Sciatic nerve (tissue), 2 donors: ENCODE results near the gene STMND1. TPM values are rescaled to one million over a fixed set of nuclear protein-coding genes. Genes with fewer than 3 reads are reported as not detected.

ENCODE experiments used
- ATAC-seq: fragments of 200-7000 bp; cut with Tn5 transposase; one replicate; pipeline ENCODE4 v1.9.1; 2020; ENCODE audit warnings: mild to moderate bottlenecking, moderate library complexity
- DNase-seq: peaks from one replicate; pipeline ENCODE4 v3.0.0-alpha.2; 2020; ENCODE audit warnings: low spot score
- intact Hi-C: fragments of 100-400 bp; cut with DNase I; formaldehyde crosslinking; loops from one replicate; pipeline ENCODE4 v1.14.2; 2022
- total RNA-seq: library from RNA; stranded (reverse); fragmentation: NEBNext Ultra II Directional; extraction: Animal tissue kit (Norgen Biotek cat#: 25700); gene quantifications from one replicate; pipeline ENCODE4 v1.2.1, GENCODE V29; 2021
- donor health status: DM: no; HTN: no; CAD: no.
- donor health status: DM: no; HTN: no; CAD: no.

STMND1 gene
- total RNA-seq, 1 donor from 2014 or later = 0.27 TPM

DNA sequence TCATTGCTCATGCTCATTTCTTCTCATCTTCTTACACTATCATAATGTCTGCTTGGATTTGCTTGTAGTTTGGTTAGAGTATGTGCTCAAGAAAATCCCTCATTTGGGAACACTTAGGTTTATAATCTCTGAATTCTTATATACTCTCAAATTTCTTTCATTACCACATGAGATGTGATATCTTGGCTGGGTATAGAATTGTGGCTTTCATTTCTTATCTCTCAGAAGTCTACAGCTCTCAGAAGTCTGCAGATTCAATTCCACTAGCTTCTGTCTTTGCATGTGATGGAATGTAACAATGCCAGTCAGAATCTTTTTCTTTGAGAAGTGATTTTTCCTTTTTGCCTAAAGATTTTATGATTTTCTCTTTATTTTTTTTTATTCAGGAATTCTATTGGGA lies 50.9 kb downstream of the STMND1 start:
- no peak for ATAC-seq
- intact Hi-C loops = loop anchor here (10.0 kb wide), 2 partner anchors 432 to 652 kb away; no protein-coding TSS in a partner anchor

DNA sequence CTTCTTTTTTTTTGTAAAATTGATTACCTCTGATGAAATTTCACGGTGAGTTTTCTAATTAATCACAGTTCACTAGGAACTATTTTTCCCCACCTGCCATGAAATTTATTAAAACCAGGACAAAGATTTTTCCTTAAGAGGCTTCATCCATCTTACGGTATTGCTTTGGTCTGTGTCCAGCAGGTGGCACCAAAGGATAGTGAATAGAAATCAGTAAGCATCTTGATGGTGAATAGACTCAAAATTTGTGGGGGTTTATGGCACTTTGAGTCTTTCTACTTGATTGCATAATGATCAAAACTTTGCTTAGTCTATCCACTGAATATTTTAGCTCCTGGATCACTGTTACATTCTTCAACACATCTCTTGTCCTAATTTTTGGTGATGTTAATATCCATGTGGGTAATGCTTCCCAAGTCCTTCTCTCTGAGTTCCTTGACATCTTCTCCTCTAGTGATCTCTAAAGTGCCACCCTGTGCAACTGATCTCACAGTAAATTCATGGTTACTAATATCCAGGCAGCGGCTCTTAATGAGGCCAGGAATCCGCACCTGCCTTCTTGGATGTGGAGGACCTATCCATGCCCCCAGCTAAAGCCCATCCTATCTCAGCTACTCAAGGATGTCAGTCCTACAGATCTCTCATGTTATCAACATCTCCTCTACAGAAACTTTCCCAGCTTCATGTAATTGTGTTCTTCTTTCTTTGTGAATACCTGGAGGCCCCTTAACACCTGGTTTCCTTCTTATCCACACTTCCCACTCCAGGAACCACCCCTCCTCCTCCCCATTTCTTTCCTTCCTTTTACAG lies 54.5 kb downstream of the STMND1 start:
- intact Hi-C loops = loop anchor here (10.0 kb wide), 2 partner anchors 428 to 648 kb away; no protein-coding TSS in a partner anchor
- DNase-seq (peak; percentile 86), ATAC-seq (peak; percentile 77)

More for the DNA sequence above, 50.9 kb downstream of the STMND1 start:
- no peak for DNase-seq

DNA sequence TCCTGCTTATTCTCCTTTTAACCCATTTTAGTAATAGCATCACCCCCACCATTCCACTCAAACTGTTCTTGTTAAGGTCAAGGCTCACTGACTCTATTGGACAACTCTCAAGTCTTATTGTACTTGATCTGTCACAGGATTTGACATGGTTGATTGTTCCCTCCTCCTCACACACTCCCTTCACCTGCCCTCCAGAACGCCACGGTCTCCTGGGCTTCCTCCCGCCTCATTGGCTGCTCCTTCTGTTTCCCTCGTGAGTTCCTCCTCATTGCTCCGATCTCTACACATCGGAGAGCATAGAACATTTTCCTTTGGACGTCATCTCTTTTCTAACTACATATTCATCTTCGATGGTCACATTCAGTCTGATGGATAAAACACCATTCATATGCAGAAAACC lies 55.1 kb downstream of the STMND1 start:
- intact Hi-C loops = loop anchor here (10.0 kb wide), 2 partner anchors 428 to 648 kb away; no protein-coding TSS in a partner anchor
- ATAC-seq = no peak
- DNase-seq = no peak

DNA sequence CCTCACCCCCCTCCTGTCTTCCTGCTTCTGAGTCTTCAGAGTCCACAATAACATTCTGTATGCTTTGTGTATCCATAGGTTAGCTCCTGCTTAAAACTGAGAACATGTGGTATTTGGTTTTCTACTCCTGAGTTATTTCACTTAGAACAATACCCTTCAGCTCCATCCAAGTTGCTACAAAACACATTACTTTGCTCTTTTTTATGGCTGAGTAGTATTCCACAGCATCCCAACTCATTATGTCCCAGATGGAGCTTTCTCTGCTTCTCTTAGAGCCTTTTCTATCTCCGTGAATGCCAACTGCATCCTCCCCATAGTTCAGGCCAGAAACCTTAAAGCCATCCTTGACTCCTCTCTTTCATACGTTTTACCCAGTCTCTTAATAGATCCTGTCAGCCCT lies 55.8 kb downstream of the STMND1 start:
- DNase-seq = no peak
- ATAC-seq = no peak
- intact Hi-C loops = loop anchor here (10.0 kb wide), 2 partner anchors 427 to 647 kb away; no protein-coding TSS in a partner anchor

DNA sequence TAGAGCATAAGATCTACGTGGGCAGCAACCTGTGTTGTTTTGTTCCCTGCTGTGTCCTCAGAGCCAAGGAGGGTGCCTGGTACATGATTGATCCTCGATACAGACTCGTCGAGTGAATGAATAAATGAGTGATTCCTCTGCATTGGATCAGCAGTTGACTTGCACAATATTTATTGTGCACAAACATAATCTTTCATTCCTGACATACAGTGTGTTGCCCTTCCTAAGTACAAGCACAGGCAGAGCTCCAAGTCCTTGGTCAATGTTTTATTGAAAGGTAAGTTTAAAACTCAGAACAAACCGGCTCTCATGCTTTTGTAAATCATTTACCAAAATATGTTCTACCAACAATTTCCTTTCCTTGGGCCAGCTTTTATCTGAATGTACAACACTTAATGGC lies 57.4 kb downstream of the STMND1 start:
- intact Hi-C loops = loop anchor here (10.0 kb wide), 2 partner anchors 426 to 646 kb away; no protein-coding TSS in a partner anchor
- no peak for DNase-seq

DNA sequence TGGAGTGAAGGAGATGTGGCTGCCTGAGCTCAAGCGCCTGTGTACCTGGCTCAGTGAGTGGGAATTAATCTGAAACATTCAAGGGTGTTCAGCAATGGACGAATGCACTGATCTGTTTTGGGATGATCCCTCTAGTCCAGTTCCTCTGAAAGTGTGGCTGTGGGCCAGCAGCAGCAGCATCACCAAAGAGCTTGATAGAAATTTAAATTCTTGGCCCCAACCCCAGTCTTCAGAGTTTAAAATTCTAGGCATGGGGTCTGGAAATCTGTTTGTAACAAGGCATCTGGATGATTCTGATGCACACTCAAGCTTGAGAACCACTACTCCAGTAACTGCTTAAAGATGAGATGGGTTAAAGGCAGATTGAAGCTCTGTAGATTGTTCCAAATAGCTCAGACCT lies 59.2 kb downstream of the STMND1 start:
- DNase-seq = no peak
- no peak for ATAC-seq
- intact Hi-C loops = no loop called here

More for the DNA sequence above, 57.4 kb downstream of the STMND1 start:
- ATAC-seq = no peak

DNA sequence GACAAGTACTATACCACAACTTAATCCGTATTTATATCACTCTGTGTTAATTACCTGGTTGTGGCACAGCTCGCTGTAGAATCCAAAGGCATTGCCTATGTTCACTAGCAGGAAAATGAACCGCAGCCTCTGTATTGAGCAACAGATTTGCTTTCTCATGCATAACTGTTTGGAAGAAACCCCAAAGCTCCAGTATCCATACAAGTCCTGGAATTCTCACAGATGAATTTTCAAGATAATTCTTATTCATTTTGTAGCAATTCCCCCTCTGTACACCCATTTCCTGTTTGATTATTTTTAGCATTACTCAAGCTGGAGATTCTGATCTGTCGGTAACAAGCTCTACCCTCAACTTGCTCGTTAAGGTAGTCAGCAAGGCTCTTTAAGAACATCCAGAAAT lies 63.5 kb downstream of the STMND1 start:
- ATAC-seq = no peak
- intact Hi-C loops = no loop called here
- DNase-seq = no peak

DNA sequence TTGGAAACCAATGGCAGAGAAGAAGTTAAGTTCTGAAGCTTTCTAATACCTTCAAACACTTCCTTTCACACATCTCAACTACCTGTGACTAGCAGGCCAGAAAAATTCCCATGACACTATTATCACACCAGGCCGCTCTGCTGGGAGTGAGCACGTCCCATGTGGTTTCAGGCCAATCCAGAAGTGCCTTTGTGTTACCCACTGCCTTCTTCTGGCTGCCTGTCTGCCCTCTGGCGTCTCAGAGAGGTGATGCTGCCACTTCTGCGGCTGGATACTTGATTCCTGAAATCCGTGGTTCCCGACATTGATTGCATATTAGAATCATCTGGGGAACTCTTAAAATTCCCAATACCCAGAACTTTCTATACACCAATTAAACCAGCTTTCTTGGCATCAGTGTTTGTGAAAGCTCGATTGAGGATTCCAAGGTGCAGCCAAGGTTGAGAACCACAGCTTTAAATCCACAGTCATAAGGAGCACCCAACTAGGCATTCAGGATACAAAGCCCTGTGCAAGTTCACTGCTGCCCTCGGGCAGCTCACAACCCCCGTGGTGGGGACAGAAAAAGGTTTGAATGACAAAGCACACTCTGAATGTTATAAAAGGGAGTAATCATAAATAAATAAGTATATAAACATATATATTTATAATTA lies 65.6 kb downstream of the STMND1 start:
- intact Hi-C loops = no loop called here
- no peak for ATAC-seq
- no peak for DNase-seq

DNA sequence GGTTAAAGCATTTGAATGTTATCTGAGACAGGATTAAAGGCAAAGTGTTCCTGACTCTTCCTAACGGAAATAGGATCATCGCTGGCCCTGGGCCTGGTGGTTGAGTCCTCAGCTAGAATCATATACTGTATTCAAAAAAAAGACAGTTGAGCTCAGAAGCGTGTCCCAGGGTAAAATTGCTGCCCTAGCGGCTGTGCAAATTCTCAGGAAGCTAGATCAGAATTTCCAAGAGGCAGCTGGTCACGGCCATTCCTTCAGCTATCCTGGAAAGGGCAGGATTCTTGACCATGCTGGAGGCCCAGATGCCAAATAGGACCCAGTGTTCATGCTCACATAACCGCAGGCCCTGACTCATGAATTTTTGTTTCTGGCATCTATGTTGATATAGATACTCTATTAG lies 67.4 kb downstream of the STMND1 start:
- DNase-seq = no peak
- intact Hi-C loops = no loop called here
- ATAC-seq = no peak

DNA sequence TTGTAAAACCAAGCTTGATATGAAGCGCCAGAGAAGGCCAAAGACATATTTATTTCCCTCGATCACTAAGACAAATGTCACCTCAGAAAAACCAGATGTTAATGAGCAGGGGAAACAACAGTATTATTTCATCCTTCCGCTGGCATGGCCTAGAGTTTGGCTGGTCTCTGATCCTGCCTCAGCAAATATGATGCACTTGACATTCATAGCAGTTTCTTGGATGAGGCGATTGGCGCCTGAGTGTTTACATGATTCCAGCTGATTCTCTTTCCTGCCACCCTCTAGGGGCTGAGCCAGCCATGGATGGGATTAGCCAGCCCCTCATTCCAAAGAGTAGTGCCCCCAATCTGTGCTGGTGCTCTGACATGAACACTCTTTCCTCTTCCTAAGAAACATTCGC lies 67.9 kb downstream of the STMND1 start:
- no peak for DNase-seq
- intact Hi-C loops = no loop called here
- ATAC-seq = no peak

DNA sequence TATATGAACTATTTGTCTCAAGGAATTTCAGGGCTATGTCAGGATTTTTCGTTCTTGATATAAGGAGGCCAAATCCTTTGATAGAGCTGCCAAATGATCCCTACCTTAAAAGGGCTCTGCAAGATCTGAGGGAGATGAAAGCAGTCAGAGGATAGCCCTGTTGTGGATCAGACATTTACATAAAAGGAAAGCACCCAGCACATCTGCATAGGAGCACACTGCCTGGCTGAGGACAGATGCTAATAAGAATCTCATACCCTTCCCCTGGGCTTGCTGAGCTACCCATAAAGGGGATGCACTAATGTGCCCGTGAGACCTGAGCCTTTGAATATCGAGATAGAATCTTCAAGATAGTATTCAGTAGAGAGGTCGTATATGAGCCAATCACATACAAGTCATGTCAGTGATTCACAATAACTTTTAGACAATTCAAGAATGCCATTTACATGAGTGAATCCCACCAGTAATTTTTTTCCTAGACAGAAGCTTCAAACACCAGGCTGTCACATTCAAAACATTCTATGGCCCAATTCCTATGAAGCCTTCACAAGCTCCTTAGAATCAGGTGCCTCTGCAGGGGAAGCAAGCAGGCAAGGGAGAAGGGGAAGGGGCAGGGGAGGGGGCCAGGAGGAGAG lies 71.1 kb downstream of the STMND1 start:
- intact Hi-C loops = no loop called here
- DNase-seq (no peak), ATAC-seq (no peak)

DNA sequence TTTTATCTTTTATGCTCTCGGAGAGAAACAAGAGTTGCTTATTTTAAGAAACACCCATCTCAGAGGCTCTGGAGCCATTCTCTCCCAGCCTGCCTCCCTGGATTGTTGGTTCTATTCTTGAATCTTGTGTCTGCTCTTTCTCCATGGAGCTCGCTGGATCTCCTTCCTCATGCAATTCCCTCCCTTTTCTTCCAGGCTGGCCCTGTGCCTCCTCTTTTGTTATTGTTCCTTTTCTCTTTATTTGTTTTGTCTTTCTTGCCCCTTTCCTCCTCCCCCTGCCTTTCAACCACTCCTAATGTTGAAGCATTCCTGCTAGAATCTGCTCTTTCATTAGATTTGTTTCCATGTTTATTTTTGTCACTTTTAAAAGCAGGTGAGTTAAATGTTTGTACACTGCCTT lies 76.5 kb downstream of the STMND1 start:
- ATAC-seq = no peak
- no peak for DNase-seq
- intact Hi-C loops = no loop called here

DNA sequence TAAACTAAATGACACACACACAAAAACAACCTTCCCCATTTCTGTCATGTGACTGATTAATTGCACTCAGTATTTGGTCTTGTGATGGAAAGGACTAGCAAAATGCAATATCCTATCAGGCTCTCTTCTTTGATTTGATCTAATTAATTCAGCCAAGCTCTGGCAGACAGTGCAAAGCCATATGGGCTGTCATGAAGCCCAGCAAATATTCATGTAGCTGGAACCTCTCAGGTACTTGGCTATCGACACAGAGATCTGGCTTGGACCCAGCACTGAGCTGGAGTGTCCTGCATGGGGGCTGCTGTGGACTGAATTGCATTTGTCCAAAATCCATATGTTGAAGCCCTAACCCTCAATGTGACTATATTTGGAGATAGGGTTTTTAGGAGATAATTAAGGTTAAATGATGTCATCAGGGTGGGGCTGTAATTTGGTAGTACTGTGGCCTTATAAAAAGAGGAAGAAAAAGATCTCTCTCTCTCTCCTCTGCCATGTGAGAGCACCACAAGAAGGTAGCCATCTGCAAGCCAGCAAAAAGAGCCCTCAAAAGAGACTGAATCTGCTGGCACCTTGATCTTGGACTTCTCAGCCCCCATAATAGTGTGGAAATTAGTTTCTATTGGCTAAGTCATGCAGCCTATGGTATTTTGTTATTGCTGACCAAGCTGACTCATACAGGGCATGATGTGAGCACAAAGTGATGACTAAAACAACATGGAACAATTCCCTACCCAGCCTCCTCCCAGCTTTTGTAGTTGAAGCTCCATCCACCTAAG lies 77.1 kb downstream of the STMND1 start:
- DNase-seq = no peak
- intact Hi-C loops = no loop called here
- no peak for ATAC-seq

DNA sequence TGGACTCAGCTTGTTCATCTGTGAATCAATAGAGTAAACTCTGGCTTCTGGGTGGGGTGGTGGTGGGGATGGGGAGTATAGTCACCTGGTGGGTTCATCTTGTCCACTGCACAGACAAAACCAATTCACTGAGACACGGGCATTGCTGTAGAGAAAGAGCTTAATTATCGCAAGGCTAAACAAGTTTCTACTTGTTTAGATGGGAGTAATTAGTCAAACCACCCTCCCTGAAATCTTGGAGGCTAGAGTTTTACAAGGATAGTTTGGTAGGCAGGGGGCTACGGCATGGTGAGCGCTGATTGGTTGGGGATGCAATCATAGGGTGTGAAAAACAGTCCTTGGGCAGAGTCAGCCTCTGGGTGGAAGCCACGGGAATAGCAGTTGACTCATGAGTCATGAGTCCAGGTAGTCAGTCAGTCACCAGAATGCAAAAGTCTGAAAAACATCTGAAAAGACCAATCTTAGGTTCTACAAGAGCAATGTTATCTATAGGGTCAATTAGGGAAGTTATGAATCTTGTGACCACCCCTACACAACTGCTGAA lies 77.8 kb downstream of the STMND1 start:
- intact Hi-C loops = no loop called here
- DNase-seq (no peak), ATAC-seq (no peak)

Other genes starting within 250 kb of the STMND1 start
- 3.1 TPM for gene RBM24, start 179.3 kb downstream of the STMND1 start, total RNA-seq